ENCODE data around the gene DUSP8. TPM values are rescaled to one million over a fixed set of nuclear protein-coding genes. Genes with fewer than 3 reads are reported as not detected.
A peak's percentile ranks its signal among the peaks of the same experiment; 100 is the strongest.

DUSP8 gene
- total RNA-seq, 1 donor from 2014 or later = 0.29 TPM

GRCh38 chr11:1554981-1555712, 16.9 kb downstream of the DUSP8 start:
- no peak for DNase-seq (ENCODE audit: low read depth)

- no peak for DNase-seq (ENCODE audit: low read depth)
Measured at GRCh38 chr11:1553808-1554594, 18.1 kb downstream of the DUSP8 start.

GRCh38 chr11:1549338-1550330, 22.4 kb downstream of the DUSP8 start:
- DNase-seq (ENCODE audit: low read depth) = no peak

GRCh38 chr11:1548221-1549070, 23.6 kb downstream of the DUSP8 start:
- peak; percentile 78 for DNase-seq (ENCODE audit: low read depth)

GRCh38 chr11:1547467-1548098, 24.5 kb downstream of the DUSP8 start:
- DNase-seq (ENCODE audit: low read depth) = peak; percentile 64

- DNase-seq (ENCODE audit: low read depth) = peak; percentile 47
Measured at GRCh38 chr11:1546536-1547466, 25.3 kb downstream of the DUSP8 start.

GRCh38 chr11:1546077-1546535, 26.0 kb downstream of the DUSP8 start:
- no peak for DNase-seq (ENCODE audit: low read depth)

GRCh38 chr11:1545432-1545831, 26.6 kb downstream of the DUSP8 start:
- no peak for DNase-seq (ENCODE audit: low read depth)

- DNase-seq (ENCODE audit: low read depth) = no peak
Measured at GRCh38 chr11:1544536-1544935, 27.5 kb downstream of the DUSP8 start.

- no peak for DNase-seq (ENCODE audit: low read depth)
Measured at GRCh38 chr11:1543606-1544263, 28.3 kb downstream of the DUSP8 start.

GRCh38 chr11:1542267-1542666, 29.8 kb downstream of the DUSP8 start:
- DNase-seq (ENCODE audit: low read depth) = no peak

GRCh38 chr11:1541474-1542204, 30.4 kb downstream of the DUSP8 start:
- no peak for DNase-seq (ENCODE audit: low read depth)

- DNase-seq (ENCODE audit: low read depth) = no peak
Measured at GRCh38 chr11:1540074-1540473, 32.0 kb downstream of the DUSP8 start.

- no peak for DNase-seq (ENCODE audit: low read depth)
Measured at GRCh38 chr11:1538153-1538552, 33.9 kb downstream of the DUSP8 start.

GRCh38 chr11:1536065-1536843, 35.8 kb downstream of the DUSP8 start:
- DNase-seq (ENCODE audit: low read depth) = no peak

- no peak for DNase-seq (ENCODE audit: low read depth)
Measured at GRCh38 chr11:1534682-1535081, 37.4 kb downstream of the DUSP8 start.

- no peak for DNase-seq (ENCODE audit: low read depth)
Measured at GRCh38 chr11:1534171-1534570, 37.9 kb downstream of the DUSP8 start.
